ENCODE data around the gene RBP3. TPM values are rescaled to one million over a fixed set of nuclear protein-coding genes. Genes with fewer than 3 reads are reported as not detected.

The RBP3 gene
- total RNA-seq, 1 donor from 2014 or later = not detected

DNA sequence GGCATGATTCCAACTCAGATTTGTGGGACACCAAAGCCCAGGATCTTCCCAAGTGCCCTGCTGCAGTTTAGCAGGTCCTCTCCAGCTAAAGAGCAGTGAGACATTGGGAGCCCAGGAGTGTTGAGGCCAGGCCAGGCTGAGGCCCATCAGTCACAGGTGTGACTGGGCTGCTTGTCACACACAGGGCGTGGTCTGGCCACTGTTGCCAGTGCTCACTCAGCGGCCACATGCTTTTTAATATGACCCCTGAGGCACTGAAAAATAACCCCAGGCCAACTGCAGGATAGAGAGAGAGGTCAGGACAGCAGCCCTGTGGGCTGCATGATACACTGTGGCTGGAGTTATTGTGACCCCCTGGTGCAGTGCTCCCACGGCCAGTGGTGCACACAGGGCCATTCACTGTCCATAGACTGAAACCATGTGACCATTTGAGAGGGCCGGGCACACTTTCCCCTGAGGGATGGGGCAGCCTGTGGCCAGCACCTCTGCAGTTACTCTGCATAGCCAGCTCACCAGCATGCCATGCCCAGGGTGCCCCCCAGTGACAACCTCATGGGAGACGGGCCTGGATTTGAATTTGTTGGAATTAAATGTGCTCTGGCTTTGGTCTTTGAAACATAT is 21.7 kb upstream of the RBP3 start:
- no peaks in the 10 kb centered on the region for H3K36me3 Mint-ChIP-seq (ENCODE audit: unreplicated experiment)
- no peak for TF ChIP-seq CTCF (IDR thresholded peaks at IDR 0.05; ENCODE audit: partially characterized antibody, unreplicated experiment)
- DNase-seq = no peak
- no peak overlapping the region for H3K4me3 Mint-ChIP-seq (ENCODE audit: unreplicated experiment)
- peaks cover 3% of the 10 kb centered on the region for H3K4me1 Mint-ChIP-seq (ENCODE audit: low read depth, unreplicated experiment)
- H3K27ac Mint-ChIP-seq (ENCODE audit: unreplicated experiment) = no peak overlapping the region
- H3K27me3 Mint-ChIP-seq (ENCODE audit: unreplicated experiment) = peaks cover 17% of the 10 kb centered on the region
- peaks cover 6% of the 10 kb centered on the region for H3K9me3 Mint-ChIP-seq (ENCODE audit: unreplicated experiment)

GRCh38 chr10:47326927-47327330 is 21.2 kb upstream of the RBP3 start:
- Mint-ChIP-seq H3K4me3 (ENCODE audit: unreplicated experiment) (no peak overlapping the region), H3K4me1 (ENCODE audit: low read depth, unreplicated experiment) (peaks cover 3% of the 10 kb centered on the region), H3K9me3 (ENCODE audit: unreplicated experiment) (peaks cover 6% of the 10 kb centered on the region), H3K27me3 (ENCODE audit: unreplicated experiment) (peaks cover 17% of the 10 kb centered on the region), H3K27ac (ENCODE audit: unreplicated experiment) (no peak overlapping the region), H3K36me3 (ENCODE audit: unreplicated experiment) (no peaks in the 10 kb centered on the region)
- no peak for TF ChIP-seq CTCF (IDR thresholded peaks at IDR 0.05; ENCODE audit: partially characterized antibody, unreplicated experiment)
- no peak for DNase-seq

DNA sequence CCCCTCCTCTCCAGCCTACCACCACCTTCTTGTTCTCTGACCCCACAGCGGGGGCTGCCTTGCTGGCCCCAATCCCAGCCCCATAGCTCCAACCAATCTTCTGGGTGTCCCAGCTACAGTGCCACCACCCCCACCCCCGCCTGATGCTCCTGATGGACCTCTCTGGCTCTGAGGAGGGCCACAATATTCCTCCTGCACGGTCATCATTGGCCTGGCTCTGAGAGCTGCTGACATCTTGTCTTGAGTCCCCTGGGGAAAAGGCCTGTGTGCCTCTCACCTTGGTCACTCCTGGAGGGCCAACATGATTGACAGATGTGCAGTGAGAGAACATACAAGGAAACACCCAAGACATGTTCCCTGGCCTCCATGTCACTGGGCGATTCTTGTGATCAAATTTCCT is 18.3 kb upstream of the RBP3 start:
- Mint-ChIP-seq H3K4me1 (ENCODE audit: low read depth, unreplicated experiment) (peaks cover 3% of the 10 kb centered on the region), H3K27me3 (ENCODE audit: unreplicated experiment) (peaks cover 13% of the 10 kb centered on the region), H3K4me3 (ENCODE audit: unreplicated experiment) (no peak overlapping the region), H3K27ac (ENCODE audit: unreplicated experiment) (no peak overlapping the region), H3K9me3 (ENCODE audit: unreplicated experiment) (peaks cover 8% of the 10 kb centered on the region), H3K36me3 (ENCODE audit: unreplicated experiment) (no peaks in the 10 kb centered on the region)
- DNase-seq = no peak
- TF ChIP-seq CTCF (IDR thresholded peaks at IDR 0.05; ENCODE audit: partially characterized antibody, unreplicated experiment) = no peak

GRCh38 chr10:47330366-47330765 is 17.8 kb upstream of the RBP3 start:
- Mint-ChIP-seq H3K4me1 (ENCODE audit: low read depth, unreplicated experiment) (peaks cover 3% of the 10 kb centered on the region), H3K9me3 (ENCODE audit: unreplicated experiment) (peaks cover 8% of the 10 kb centered on the region), H3K27me3 (ENCODE audit: unreplicated experiment) (peaks cover 11% of the 10 kb centered on the region), H3K36me3 (ENCODE audit: unreplicated experiment) (no peaks in the 10 kb centered on the region), H3K27ac (ENCODE audit: unreplicated experiment) (no peak overlapping the region), H3K4me3 (ENCODE audit: unreplicated experiment) (no peak overlapping the region)
- no peak for TF ChIP-seq CTCF (IDR thresholded peaks at IDR 0.05; ENCODE audit: partially characterized antibody, unreplicated experiment)
- no peak for DNase-seq

- no peak overlapping the region for H3K27ac Mint-ChIP-seq (ENCODE audit: unreplicated experiment)
- no peak for TF ChIP-seq CTCF (IDR thresholded peaks at IDR 0.05; ENCODE audit: partially characterized antibody, unreplicated experiment)
- DNase-seq = no peak
- H3K4me1 Mint-ChIP-seq (ENCODE audit: low read depth, unreplicated experiment) = peaks cover 2% of the 10 kb centered on the region
- no peak overlapping the region for H3K4me3 Mint-ChIP-seq (ENCODE audit: unreplicated experiment)
- peaks cover 5% of the 10 kb centered on the region for H3K9me3 Mint-ChIP-seq (ENCODE audit: unreplicated experiment)
- H3K36me3 Mint-ChIP-seq (ENCODE audit: unreplicated experiment) = no peaks in the 10 kb centered on the region
- H3K27me3 Mint-ChIP-seq (ENCODE audit: unreplicated experiment) = peaks cover 11% of the 10 kb centered on the region
Measured at GRCh38 chr10:47330804-47331203, 17.4 kb upstream of the RBP3 start.

All from glutamatergic neuron (in vitro differentiated cells).